Stimulated activated CD4-positive, alpha-beta T cell treated with anti-CD3 and anti-CD28 coated beads, Interleukin-12 subunit alpha, Interleukin-12 subunit beta, amount 100 ng/mL, for 4 hours (primary cell): ENCODE data around the gene PLXNB3.

Experiments
- DNase-seq: peaks from one replicate; pipeline ENCODE4 v3.0.0-alpha.2; 2020

The PLXNB3 gene

DNA sequence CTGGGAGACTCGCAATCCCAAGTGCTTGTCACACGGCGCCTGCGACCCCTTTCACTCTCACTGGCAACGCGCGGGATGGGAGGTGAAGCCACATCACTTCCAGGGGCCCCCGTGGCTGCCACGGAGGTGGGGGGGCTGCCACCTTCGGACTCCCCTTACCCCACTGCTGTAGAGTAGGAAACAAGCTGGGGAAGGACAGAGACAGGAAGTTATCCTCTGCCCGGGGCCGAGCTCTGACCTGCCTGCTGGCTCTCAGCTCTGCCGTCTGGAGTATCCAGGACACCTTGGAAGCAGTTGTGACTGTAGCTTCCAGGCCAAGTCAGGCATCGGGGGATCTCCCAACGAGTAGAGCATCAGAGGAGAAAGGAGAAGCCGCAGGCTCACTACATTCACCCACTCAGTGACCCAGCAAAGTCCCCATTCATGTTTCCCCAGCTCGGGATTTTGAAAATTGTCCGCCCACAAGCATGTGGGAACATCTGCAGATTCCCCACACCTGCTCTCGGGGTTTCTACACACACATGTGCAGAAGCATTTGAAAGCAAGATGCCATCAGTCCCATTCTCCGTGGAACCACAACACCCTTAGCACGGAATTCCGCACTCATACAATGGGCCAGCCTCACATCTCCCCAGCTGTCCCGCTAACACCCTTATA lies 55.5 kb downstream of the PLXNB3 start:
- no peak for DNase-seq

DNA sequence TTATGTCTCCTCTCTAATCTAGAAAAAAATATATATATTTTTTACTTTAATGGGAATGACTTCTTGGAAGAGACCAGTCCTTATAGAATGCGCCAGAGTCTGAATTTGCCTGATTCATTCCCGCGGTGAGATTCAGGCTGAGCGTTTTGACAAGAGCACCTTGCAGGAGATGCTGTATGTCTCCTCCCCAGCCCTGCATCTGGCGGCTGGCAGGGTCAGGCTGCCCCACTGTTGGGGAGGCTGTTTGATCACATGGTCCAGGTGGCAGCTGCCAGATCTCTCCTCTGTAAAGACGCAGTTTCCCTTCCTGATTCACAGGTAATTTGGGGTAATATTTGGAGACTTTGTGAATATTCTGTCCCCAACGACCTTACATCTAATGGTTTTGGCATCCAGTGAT lies 56.6 kb downstream of the PLXNB3 start:
- no peak for DNase-seq

DNA sequence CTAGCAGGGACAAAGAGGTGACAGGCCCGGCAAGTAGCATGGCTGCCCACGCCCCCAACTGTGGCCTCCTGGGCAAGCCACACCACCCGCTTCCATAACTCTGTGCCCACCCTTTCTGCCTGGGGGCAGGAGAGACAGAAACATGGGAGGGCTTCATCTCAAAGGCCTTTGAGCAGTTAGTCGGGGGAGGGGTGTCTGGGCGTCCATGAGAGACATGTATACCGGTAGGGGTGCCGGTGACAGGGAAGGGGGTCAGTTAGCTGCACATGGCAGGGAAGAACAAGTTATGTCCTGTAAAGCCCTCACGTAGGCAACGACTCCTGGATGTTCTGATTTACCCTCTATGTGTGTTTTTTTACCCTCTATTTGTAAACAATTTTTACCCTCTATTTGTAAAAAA lies 57.0 kb downstream of the PLXNB3 start:
- no peak for DNase-seq

DNA sequence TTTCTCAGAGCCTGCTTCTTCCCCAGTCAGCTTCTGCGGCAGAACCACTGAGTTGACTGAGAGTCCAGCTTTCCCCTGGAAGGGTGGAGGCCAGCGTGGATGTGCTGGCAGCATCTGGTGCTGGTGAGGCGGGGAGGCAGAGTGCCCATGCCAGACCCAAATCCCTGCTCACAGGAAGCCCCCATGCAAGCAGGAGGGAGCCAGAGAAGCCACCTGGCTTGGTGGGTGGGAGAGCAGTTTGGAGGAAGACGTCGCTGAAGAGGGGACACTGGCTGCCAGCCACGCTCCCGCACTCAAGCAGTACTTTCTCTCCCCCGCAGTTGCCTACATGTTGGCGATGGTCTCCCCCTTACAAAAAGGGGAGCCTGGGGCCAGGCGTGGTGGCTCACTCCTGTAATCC lies 60.3 kb downstream of the PLXNB3 start:
- DNase-seq, result no peak

DNA sequence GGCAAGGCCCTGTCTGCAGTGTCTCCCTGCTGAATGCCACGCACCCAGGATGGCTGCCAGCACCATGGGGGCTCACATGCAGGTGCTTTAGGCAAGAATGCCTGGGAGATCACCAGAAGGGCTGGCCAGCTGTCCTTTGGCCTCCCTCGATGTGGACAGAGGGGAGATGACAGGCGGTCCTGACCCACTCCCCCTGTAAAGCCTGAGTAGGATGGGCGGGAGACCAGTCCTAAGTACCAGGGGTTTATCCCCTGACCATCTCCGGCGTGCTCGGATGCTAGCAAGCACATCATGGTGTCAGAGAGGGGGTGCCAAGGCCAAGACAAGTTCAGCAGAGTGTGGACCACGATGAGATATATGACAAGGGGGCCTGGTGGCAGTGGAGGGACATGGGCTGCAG lies 61.0 kb downstream of the PLXNB3 start:
- no peak for DNase-seq
